ENCODE measurements around the gene SAMD4A. TPM values are rescaled to one million over a fixed set of nuclear protein-coding genes. Genes with fewer than 3 reads are reported as not detected.

Gene SAMD4A
- total RNA-seq, 1 donor: 61.3 TPM

DNA sequence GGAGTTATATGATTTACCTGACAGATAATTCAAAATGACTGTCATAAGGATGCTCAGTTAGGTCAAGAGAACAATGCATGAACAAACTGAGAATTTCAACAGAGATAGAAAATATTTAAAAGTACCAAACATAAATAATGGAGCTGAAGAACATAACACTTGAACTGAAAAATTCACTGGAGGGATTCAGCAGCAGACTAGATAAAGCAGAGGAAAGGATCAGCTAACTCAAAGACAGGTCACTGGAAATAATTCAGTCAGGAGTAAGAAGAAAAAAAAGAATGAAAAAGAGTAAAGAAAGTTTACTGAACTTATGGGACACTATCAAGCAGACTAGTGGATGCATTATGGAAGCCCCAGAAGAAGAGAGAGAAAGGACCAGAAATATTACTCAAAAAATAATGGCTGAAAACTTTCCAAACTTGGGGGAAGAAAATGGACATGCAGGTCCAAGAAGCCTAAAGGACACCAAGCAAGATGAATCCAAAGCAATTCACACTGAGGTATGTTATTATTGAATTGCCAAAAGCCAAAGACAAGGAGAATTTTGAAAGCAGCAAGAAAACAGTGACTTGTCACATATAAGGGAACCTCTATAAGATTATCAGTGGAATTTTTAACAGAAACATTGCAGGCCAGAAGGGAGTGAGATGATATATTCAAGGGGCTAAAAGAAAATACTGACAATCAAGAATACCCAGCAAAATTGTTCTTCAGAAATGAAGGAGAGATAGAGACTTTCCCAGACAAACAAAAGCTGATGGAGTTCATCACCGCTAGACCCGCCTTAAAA is 257.0 kb downstream of the SAMD4A start:
- TF ChIP-seq, protein P1, sequence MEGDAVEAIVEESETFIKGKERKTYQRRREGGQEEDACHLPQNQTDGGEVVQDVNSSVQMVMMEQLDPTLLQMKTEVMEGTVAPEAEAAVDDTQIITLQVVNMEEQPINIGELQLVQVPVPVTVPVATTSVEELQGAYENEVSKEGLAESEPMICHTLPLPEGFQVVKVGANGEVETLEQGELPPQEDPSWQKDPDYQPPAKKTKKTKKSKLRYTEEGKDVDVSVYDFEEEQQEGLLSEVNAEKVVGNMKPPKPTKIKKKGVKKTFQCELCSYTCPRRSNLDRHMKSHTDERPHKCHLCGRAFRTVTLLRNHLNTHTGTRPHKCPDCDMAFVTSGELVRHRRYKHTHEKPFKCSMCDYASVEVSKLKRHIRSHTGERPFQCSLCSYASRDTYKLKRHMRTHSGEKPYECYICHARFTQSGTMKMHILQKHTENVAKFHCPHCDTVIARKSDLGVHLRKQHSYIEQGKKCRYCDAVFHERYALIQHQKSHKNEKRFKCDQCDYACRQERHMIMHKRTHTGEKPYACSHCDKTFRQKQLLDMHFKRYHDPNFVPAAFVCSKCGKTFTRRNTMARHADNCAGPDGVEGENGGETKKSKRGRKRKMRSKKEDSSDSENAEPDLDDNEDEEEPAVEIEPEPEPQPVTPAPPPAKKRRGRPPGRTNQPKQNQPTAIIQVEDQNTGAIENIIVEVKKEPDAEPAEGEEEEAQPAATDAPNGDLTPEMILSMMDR (IDR thresholded peaks at IDR 0.05; ENCODE audit: insufficient read depth, low read depth, low read length): no peak
- no peak overlapping the region for H3K4me3 ChIP-seq (ENCODE audit: low read depth, low read length)
- no peak for DNase-seq (ENCODE audit: low read depth)

- DNase-seq (ENCODE audit: low read depth): no peak
- no peak overlapping the region for H3K4me3 ChIP-seq (ENCODE audit: low read depth, low read length)
Observed at GRCh38 chr14:54828037-54828436, 261.1 kb downstream of the SAMD4A start.

GRCh38 chr14:54829486-54830224 is 262.7 kb downstream of the SAMD4A start:
- TF ChIP-seq, protein P1 (IDR thresholded peaks at IDR 0.05; ENCODE audit: insufficient read depth, low read depth, low read length): no peak
- no peak overlapping the region for H3K4me3 ChIP-seq (ENCODE audit: low read depth, low read length)
- no peak for DNase-seq (ENCODE audit: low read depth)

More at GRCh38 chr14:54828037-54828436, 261.1 kb downstream of the SAMD4A start:
- TF ChIP-seq, protein P1 (IDR thresholded peaks at IDR 0.05; ENCODE audit: insufficient read depth, low read depth, low read length): no peak

DNA sequence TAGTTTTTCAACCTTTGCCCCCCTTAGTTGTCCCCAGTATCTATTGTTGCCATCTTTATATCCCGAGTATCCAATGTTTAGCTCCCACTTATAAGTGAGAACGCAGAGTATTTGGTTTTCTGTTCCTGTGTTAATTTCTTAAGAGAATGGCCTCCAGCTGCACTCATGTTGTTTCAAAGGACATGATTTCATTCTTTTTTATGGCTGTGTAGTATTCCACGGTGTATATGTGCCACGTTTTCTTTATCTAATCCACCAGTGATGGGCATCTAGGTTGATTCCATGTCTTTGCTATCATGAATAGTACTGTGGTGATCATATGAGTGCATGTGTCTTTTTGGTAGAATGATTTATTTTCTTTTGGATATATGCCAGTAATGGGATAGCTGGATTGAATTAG is 263.7 kb downstream of the SAMD4A start:
- TF ChIP-seq, protein P1 (IDR thresholded peaks at IDR 0.05; ENCODE audit: insufficient read depth, low read depth, low read length): no peak
- no peak for DNase-seq (ENCODE audit: low read depth)
- H3K4me3 ChIP-seq (ENCODE audit: low read depth, low read length): no peak overlapping the region

- TF ChIP-seq, protein P1 (IDR thresholded peaks at IDR 0.05; ENCODE audit: insufficient read depth, low read depth, low read length): no peak
- no peak overlapping the region for H3K4me3 ChIP-seq (ENCODE audit: low read depth, low read length)
- DNase-seq (ENCODE audit: low read depth): no peak
Observed at GRCh38 chr14:54834081-54834480, 267.2 kb downstream of the SAMD4A start.

GRCh38 chr14:54834727-54835126 is 267.8 kb downstream of the SAMD4A start:
- no peak overlapping the region for H3K4me3 ChIP-seq (ENCODE audit: low read depth, low read length)
- DNase-seq (ENCODE audit: low read depth): no peak
- TF ChIP-seq, protein P1 (IDR thresholded peaks at IDR 0.05; ENCODE audit: insufficient read depth, low read depth, low read length): no peak
